ENCODE results near the gene C5orf47.

DNA sequence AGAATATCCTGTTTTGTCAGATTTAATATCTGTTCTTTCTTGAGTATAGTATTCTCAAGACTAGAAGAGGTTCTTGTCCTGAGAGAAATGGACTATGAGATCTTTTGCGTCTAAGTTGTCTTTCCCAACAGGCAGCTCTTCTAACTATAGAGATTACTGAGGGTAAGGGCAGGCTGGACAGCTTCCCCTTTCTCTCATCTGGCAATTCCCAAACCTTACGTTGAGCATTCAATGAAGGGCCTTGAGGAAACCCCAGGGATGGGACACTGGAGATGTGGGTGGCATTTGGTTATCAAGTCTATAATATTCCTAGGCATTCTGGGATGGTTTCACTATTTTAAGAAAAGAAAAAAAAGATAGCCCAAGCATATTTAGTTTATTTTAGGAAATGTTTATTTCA, 28.0 kb upstream of the C5orf47 start:
- no peak for TF ChIP-seq EP300 (IDR thresholded peaks at IDR 0.05; ENCODE audit: borderline replicate concordance)
- TF ChIP-seq, protein P1, sequence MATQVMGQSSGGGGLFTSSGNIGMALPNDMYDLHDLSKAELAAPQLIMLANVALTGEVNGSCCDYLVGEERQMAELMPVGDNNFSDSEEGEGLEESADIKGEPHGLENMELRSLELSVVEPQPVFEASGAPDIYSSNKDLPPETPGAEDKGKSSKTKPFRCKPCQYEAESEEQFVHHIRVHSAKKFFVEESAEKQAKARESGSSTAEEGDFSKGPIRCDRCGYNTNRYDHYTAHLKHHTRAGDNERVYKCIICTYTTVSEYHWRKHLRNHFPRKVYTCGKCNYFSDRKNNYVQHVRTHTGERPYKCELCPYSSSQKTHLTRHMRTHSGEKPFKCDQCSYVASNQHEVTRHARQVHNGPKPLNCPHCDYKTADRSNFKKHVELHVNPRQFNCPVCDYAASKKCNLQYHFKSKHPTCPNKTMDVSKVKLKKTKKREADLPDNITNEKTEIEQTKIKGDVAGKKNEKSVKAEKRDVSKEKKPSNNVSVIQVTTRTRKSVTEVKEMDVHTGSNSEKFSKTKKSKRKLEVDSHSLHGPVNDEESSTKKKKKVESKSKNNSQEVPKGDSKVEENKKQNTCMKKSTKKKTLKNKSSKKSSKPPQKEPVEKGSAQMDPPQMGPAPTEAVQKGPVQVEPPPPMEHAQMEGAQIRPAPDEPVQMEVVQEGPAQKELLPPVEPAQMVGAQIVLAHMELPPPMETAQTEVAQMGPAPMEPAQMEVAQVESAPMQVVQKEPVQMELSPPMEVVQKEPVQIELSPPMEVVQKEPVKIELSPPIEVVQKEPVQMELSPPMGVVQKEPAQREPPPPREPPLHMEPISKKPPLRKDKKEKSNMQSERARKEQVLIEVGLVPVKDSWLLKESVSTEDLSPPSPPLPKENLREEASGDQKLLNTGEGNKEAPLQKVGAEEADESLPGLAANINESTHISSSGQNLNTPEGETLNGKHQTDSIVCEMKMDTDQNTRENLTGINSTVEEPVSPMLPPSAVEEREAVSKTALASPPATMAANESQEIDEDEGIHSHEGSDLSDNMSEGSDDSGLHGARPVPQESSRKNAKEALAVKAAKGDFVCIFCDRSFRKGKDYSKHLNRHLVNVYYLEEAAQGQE (IDR thresholded peaks at IDR 0.05; ENCODE audit: low read depth) = no peak
- TF ChIP-seq TAF1 (IDR thresholded peaks at IDR 0.05; ENCODE audit: low read depth) = no peak
- TF ChIP-seq RAD21 (IDR thresholded peaks at IDR 0.05; ENCODE audit: low read depth) = no peak
- no peak for TF ChIP-seq CEBPB (IDR thresholded peaks at IDR 0.05)
- no peak for TF ChIP-seq MAX (IDR thresholded peaks at IDR 0.05)
- no peak for TF ChIP-seq YY1 (IDR thresholded peaks at IDR 0.05; ENCODE audit: low read depth)
- no peak for TF ChIP-seq EGR1 (IDR thresholded peaks at IDR 0.05)
- no peak for TF ChIP-seq TEAD4 (IDR thresholded peaks at IDR 0.05)
- no peak for TF ChIP-seq TCF12 (IDR thresholded peaks at IDR 0.05; ENCODE audit: low read depth)
- TF ChIP-seq USF1 (IDR thresholded peaks at IDR 0.05) = no peak

Measured in Ishikawa (cell line).